Measurements from ENCODE around the gene OTX2. TPM values are rescaled to one million over a fixed set of nuclear protein-coding genes. Genes with fewer than 3 reads are reported as not detected.

The OTX2 gene
- total RNA-seq, 4 donors from 2014 or later, result not detected

DNA sequence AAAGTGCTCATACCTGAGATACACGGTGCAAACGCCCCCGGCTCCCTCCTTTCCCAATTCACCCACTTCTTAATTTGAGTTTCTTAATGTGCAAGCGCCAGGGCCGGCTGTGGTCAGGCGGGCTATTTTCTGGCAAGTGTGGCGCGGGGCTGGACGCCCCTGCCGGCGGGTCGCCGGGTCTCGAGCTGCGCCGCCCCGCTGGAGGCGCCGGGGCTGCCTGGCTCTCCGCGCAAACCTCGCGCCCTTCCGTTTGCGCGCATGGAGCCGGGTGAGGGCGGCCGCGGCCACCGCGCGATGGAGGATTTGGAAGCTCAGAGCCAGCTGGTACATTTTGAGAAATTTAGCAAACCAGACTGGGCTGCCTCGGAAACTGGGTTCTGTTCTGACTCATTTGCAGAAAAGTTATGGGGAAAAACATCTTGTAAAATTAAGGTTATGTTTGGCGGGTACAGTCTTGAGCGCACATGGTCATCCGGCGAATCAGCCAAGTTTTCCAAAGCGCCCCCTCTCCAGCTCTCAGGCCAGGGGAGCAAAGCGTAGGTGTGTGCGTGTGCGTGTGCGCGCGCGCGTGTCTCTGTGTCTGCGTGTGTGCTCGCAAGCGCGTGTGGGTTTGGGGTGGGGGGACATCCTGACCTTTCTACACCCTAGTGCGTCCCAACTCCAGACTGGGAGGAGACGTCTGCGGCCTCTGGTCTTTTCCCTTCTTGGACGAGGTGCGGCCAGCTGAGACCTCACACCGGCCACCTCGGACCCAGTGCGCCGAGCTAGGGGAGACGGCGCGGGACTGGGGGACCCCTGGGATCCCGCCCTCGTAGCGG, 6.5 kb upstream of the OTX2 start:
- Histone ChIP-seq H3K36me3 (no peaks in the 10 kb centered on the region), H3K27ac (no peak overlapping the region), H3K27me3 (peaks cover 0 to 93% of the 10 kb centered on the region in 2 donors), H3K4me1 (peaks cover 0 to 17% (median 0%) of the 10 kb centered on the region in 4 donors), H3K4me3 (no peak overlapping the region), H3K9me3 (no peaks in the 10 kb centered on the region)
- TF ChIP-seq EP300 (IDR thresholded peaks at IDR 0.05) (no peak), POLR2A (IDR thresholded peaks at IDR 0.05) (no peak)
- TF ChIP-seq, protein P1, sequence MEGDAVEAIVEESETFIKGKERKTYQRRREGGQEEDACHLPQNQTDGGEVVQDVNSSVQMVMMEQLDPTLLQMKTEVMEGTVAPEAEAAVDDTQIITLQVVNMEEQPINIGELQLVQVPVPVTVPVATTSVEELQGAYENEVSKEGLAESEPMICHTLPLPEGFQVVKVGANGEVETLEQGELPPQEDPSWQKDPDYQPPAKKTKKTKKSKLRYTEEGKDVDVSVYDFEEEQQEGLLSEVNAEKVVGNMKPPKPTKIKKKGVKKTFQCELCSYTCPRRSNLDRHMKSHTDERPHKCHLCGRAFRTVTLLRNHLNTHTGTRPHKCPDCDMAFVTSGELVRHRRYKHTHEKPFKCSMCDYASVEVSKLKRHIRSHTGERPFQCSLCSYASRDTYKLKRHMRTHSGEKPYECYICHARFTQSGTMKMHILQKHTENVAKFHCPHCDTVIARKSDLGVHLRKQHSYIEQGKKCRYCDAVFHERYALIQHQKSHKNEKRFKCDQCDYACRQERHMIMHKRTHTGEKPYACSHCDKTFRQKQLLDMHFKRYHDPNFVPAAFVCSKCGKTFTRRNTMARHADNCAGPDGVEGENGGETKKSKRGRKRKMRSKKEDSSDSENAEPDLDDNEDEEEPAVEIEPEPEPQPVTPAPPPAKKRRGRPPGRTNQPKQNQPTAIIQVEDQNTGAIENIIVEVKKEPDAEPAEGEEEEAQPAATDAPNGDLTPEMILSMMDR (IDR thresholded peaks at IDR 0.05), result no peak
- 3 to 4% methylated on average over 40 to 44 of the region's 66 CpGs for WGBS, 2 donors
- DNase-seq (ENCODE audit: low spot score in 2 of 2), result no peak

DNA sequence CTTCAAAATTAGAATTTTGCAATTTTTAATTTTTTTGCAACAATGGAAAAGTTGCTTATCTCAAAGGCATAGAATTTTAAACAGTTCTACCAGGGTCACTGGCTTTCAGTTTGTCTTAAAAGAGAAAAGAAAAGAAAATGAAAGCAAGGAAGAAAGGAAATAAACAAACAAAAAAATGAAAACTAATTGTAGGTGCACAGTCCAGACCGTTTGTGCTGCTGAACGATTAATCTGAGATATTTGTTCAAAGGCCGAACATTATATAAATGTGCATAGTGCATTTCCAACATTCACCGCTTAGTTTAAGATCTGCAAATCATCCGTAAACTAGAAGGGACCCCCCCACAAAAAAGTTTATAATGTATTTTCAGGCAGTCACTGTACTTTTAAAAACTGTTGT, 5.5 kb upstream of the OTX2 start:
- TF ChIP-seq, protein P1 (IDR thresholded peaks at IDR 0.05), result no peak
- no peak for TF ChIP-seq EP300 (IDR thresholded peaks at IDR 0.05)
- no peak for TF ChIP-seq POLR2A (IDR thresholded peaks at IDR 0.05)
- WGBS, 2 donors, result 20 to 25% methylated on average over 5 of the region's 5 CpGs
- Histone ChIP-seq H3K4me1 (peaks cover 0 to 24% (median 0%) of the 10 kb centered on the region in 4 donors), H3K36me3 (no peaks in the 10 kb centered on the region), H3K27ac (no peak overlapping the region), H3K27me3 (peaks cover 0 to 97% of the 10 kb centered on the region in 2 donors), H3K9me3 (no peaks in the 10 kb centered on the region), H3K4me3 (no peak overlapping the region)
- DNase-seq (ENCODE audit: low spot score in 2 of 2), result no peak

DNA sequence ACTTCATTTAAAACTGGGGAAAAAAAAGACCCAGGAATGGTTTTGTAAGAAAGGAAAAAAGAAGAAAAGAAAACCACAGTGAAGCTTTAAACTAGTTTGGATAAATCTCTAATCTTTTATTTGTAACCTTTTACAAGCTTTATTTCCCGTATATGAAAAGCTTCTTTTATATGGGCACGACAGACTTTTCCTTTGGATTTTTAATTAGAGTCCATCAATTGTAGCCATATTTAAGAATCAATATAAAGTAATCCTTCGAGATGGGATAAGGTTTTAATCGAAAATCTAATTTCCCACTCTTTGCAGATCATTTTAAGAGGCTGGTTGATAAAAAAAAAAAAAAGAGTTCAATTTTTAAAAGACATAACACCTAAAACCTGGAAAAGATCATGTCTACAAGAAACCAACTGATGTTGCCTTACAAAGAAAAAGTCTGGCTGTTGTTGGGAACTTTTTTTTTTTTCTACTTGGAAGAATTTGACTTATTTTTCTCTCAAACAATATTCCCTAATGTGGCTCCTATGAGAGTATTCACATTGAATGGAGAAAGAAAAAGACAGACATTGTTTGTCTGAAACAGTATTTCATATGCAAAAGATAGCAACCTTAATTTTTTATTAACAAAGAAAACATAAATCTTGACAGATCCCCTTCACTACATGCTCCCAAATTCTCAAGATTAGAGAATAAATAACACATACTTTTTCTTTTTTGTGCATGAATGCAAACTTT, 4.9 kb upstream of the OTX2 start:
- Histone ChIP-seq H3K27me3 (peaks cover 0 to 98% of the 10 kb centered on the region in 2 donors), H3K27ac (no peak overlapping the region), H3K4me3 (no peak overlapping the region), H3K4me1 (peaks cover 0 to 28% (median 0%) of the 10 kb centered on the region in 4 donors), H3K36me3 (no peaks in the 10 kb centered on the region), H3K9me3 (no peaks in the 10 kb centered on the region)
- 7 to 8% methylated on average over 4 of the region's 4 CpGs for WGBS, 2 donors
- DNase-seq (ENCODE audit: low spot score in 2 of 2), result no peak
- TF ChIP-seq EP300 (IDR thresholded peaks at IDR 0.05) (no peak), POLR2A (IDR thresholded peaks at IDR 0.05) (no peak)

DNA sequence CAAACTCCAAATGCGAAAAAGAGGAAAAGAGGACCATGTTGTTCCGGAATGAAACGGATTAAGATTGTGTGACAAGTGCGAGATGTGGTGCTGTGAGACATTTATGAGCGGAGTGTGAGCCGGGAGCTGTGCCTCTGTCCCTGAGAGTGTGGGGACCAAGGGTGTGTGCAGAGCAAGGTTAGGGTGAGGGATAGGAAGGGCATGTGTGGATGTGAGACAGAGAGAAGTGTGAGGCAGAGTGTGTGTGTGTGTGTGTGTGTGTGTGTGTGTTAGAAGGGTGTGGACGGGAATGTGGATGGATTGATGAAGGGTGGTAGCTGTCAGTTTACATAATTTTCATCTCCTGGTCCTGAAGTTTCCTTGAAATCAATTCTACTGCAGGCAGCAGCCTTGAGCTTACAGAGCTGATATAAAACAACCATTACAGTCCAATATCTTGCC, 4.3 kb upstream of the OTX2 start:
- TF ChIP-seq EP300 (IDR thresholded peaks at IDR 0.05) (no peak), POLR2A (IDR thresholded peaks at IDR 0.05) (no peak)
- TF ChIP-seq, protein P1 (IDR thresholded peaks at IDR 0.05), result no peak

DNA sequence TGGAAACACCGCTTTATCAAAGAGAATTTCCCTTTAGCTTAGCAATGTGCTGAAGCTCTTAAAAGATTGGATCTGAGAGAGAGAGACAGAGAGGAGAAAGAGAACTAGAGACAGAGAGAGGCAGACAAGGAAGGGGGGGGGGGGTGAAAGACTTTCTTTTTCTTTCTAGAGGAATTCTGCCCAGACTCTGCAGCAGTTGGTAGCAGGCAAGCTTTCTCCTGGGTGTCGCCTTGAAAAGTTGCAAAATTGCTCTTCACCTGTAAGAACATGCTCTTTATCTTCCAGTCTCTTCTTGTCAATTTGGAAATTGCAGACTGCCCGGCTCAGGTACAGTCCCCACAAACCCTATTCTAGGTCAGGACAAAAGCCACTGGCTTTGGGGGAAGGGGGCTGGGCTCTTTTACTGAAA, 2.9 kb upstream of the OTX2 start:
- Histone ChIP-seq H3K4me3 (no peak overlapping the region), H3K27me3 (peaks cover 0 to 100% of the 10 kb centered on the region in 2 donors), H3K9me3 (no peaks in the 10 kb centered on the region), H3K36me3 (no peaks in the 10 kb centered on the region), H3K27ac (no peak overlapping the region), H3K4me1 (peaks cover 0 to 46% (median 13%) of the 10 kb centered on the region in 4 donors)
- WGBS, 2 donors, result 7 to 12% methylated on average over 3 of the region's 3 CpGs
- DNase-seq (ENCODE audit: low spot score in 2 of 2), result no peak
- TF ChIP-seq EP300 (IDR thresholded peaks at IDR 0.05) (no peak), POLR2A (IDR thresholded peaks at IDR 0.05) (no peak)
- TF ChIP-seq, protein P1 (IDR thresholded peaks at IDR 0.05), result no peak

More for the DNA sequence above, 4.3 kb upstream of the OTX2 start:
- 5 to 7% methylated on average over 7 of the region's 7 CpGs for WGBS, 2 donors
- peaks cover 0 to 98% of the 10 kb centered on the region in 2 donors for H3K27me3 ChIP-seq
- DNase-seq (ENCODE audit: low spot score in 2 of 2), result no peak
- no peaks in the 10 kb centered on the region for H3K36me3 ChIP-seq
- no peak overlapping the region for H3K27ac ChIP-seq
- H3K9me3 ChIP-seq, result no peaks in the 10 kb centered on the region
- H3K4me1 ChIP-seq, result peaks cover 0 to 32% (median under 1%) of the 10 kb centered on the region in 4 donors
- H3K4me3 ChIP-seq, result no peak overlapping the region

Data from tibial nerve (tissue), 4 donors.